K562 (cell line): Measurements from ENCODE around the gene PIK3CG. TPM values are rescaled to one million over a fixed set of nuclear protein-coding genes. Genes with fewer than 3 reads are reported as not detected.

Source experiments
- AFF1 ChIP-seq, 2 experiments: fragments of 450-650 bp; IDR thresholded peaks; 2 replicates each; pipeline ENCODE4 v1.6.1; 2018; ENCODE audit warnings: mild to moderate bottlenecking in 2 of 2, low read depth in 1 of 2; ENCODE audit not compliant: partially characterized antibody in 2 of 2
- BRF2 ChIP-seq: IDR thresholded peaks from 3 replicates; pipeline ENCODE4 v1.6.1; 2011; ENCODE audit warnings: borderline replicate concordance, mild to moderate bottlenecking; ENCODE audit not compliant: insufficient read length, insufficient read depth
- CAMTA2 ChIP-seq: fragments of 250-450 bp; sonication (Bioruptor Pico); conservative IDR thresholded peaks from 2 replicates; pipeline ENCODE4 v1.5.1; 2022
- DMBX1 ChIP-seq: fragments of 250-450 bp; sonication (Bioruptor Pico); IDR thresholded peaks from 2 replicates; pipeline ENCODE4 v1.8.0; 2022; ENCODE audit warnings: inconsistent platforms, mild to moderate bottlenecking, moderate library complexity, borderline replicate concordance
- FOXK2 ChIP-seq, 2 experiments: fragments of 450-650 bp; IDR thresholded peaks in 1 of 2; conservative IDR thresholded peaks in 1 of 2; 2 replicates each; pipeline ENCODE4 v1.6.1; 2016; ENCODE audit warnings: low read depth in 2 of 2, mild to moderate bottlenecking in 1 of 2
- GATA2 ChIP-seq: sonication (generic); formaldehyde crosslinking; IDR thresholded peaks from 2 replicates; pipeline ENCODE4 v1.4.0; 2020; ENCODE audit warnings: mild to moderate bottlenecking, missing genetic modification reagents
- HMGN3 ChIP-seq: IDR thresholded peaks from 2 replicates; pipeline ENCODE4 v1.6.1; 2011; ENCODE audit warnings: borderline replicate concordance, low read depth, mild to moderate bottlenecking, mixed read lengths, low read length; ENCODE audit not compliant: insufficient read length; ENCODE audit errors: extremely low read depth
- MTA3 ChIP-seq: fragments of 450-650 bp; formaldehyde crosslinking; IDR thresholded peaks from 2 replicates; pipeline ENCODE4 v1.6.1; 2017; ENCODE audit warnings: mild to moderate bottlenecking, borderline replicate concordance
- MYNN ChIP-seq, 2 experiments: sonication (generic); formaldehyde crosslinking in 1 of 2; IDR thresholded peaks; 2 replicates each; pipeline versions ENCODE4 v1.5.0 to v1.6.1; 2016 to 2020; ENCODE audit warnings: antibody characterized with exemption in 1 of 2, missing genetic modification reagents in 1 of 2
- NFATC3 ChIP-seq: fragments of 450-650 bp; IDR thresholded peaks from 2 replicates; pipeline ENCODE4 v1.6.1; 2017; ENCODE audit warnings: mild to moderate bottlenecking
- RHOXF2B ChIP-seq: fragments of 250-450 bp; sonication (Bioruptor Pico); conservative IDR thresholded peaks from 2 replicates; pipeline ENCODE4 v1.5.1; 2021
- SP1 ChIP-seq: sonication (generic); formaldehyde crosslinking; IDR thresholded peaks from 2 replicates; pipeline ENCODE4 v1.8.1; 2022; ENCODE audit warnings: mild to moderate bottlenecking, missing genetic modification reagents
- THRAP3 ChIP-seq: fragments of 450-650 bp; IDR thresholded peaks from 2 replicates; pipeline ENCODE4 v1.6.1; 2016; ENCODE audit warnings: mild to moderate bottlenecking, inconsistent platforms, borderline replicate concordance
- ZBTB11 ChIP-seq, 3 experiments: fragments of 200-800 bp in 1 of 3; fragments of 250-450 bp in 1 of 3; fragments of 450-650 bp in 1 of 3; sonication (Bioruptor Pico) in 1 of 3; sonication (Bioruptor generic) in 1 of 3; formaldehyde crosslinking in 1 of 3; IDR thresholded peaks; 2 replicates each; pipeline versions ENCODE4 v1.6.1 to v1.8.0; 2016 to 2022; ENCODE audit warnings: mild to moderate bottlenecking in 2 of 3, missing genetic modification characterization in 2 of 3, missing compliant biosample characterization in 1 of 3, moderate library complexity in 1 of 3
- ZBTB26 ChIP-seq: fragments of 450-650 bp; formaldehyde crosslinking; IDR thresholded peaks from 2 replicates; pipeline ENCODE4 v1.4.0; 2022; ENCODE audit warnings: missing genetic modification characterization
- polyA plus RNA-seq, 8 experiments: library from polyadenylated mRNA; depleted of rRNA in 4 of 8; stranded (reverse) in 5 of 8; unstranded in 3 of 8; fragments of >200 nt; fragmentation: Nextera tagmentation in 2 of 8; fragmentation: Illumina TruSeq in 1 of 8; extraction: Ambion mirVana in 2 of 8; extraction: Trizol in 1 of 8; gene quantifications; 2 replicates each; pipeline versions ENCODE4 v1.2.1 to v1.2.3, GENCODE V29; 2011 to 2014; ENCODE audit warnings: inconsistent platforms in 1 of 8, missing spikeins in 1 of 8
- total RNA-seq, 7 experiments: library from RNA; depleted of rRNA in 6 of 7; stranded (reverse); fragments of >200 nt in 6 of 7; fragmentation: Illumina TruSeq in 2 of 7; extraction: Trizol in 2 of 7; gene quantifications; 2 replicates each; pipeline versions ENCODE4 v1.2.1 to v1.2.3, GENCODE V29; 2011 to 2021; ENCODE audit warnings: low replicate concordance in 1 of 7
- TF ChIP-seq, protein P1 (sequence below): fragments of 250-450 bp; sonication (Bioruptor Pico); IDR thresholded peaks from 2 replicates; pipeline ENCODE4 v1.8.0; 2021; ENCODE audit warnings: moderate library complexity, mild to moderate bottlenecking, inconsistent platforms

Gene PIK3CG
- total and polyA plus RNA-seq, 9 of the 15 experiments (the other 6 are each of a cell fraction or from before 2014, with no cell fraction given), result 5.3 to 42.5 (median 29.0) TPM

GRCh38 chr7:106952658-106953231 is 87.7 kb downstream of the PIK3CG start (continued):
- TF ChIP-seq AFF1 (IDR thresholded peaks at IDR 0.05; ENCODE audit: low read depth in 1 of 2, partially characterized antibody in 2 of 2) (peak; percentile 64 to 83), BRF2 (no peak), ZBTB26 (CRISPR knock-in tag) (no peak), GATA2 (CRISPR knock-in tag) (peak; percentile 31; the same call in 1 of the 2 replicates), ZBTB11 (CRISPR knock-in tag; IDR thresholded peaks at IDR 0.05) (peak in 1 of 3 experiments; percentile 57; a peak in 2 of 6 replicates), RHOXF2B (CRISPR knock-in tag) (no peak), MYNN (IDR thresholded peaks at IDR 0.05) (0 out of 2 replicates have a peak, but pooled peaks have one; percentile 70), MYNN (CRISPR knock-in tag; IDR thresholded peaks at IDR 0.05) (no peak), HMGN3 (no peak), FOXK2 (conservative IDR thresholded peaks at IDR 0.05 in 1 of 2, IDR thresholded peaks at IDR 0.05 in 1 of 2; ENCODE audit: low read depth in 2 of 2) (peak; percentile 60 to 86), CAMTA2 (CRISPR knock-in tag) (no peak), SP1 (CRISPR knock-in tag) (peak; percentile 63; the same call in 1 of the 2 replicates), MTA3 (0 out of 2 replicates have a peak, but pooled peaks have one; percentile 57), THRAP3 (no peak), NFATC3 (no peak), DMBX1 (peak; percentile 79; the same call in 1 of the 2 replicates)
- TF ChIP-seq, protein P1, sequence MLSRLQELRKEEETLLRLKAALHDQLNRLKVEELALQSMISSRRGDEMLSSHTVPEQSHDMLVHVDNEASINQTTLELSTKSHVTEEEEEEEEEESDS (CRISPR knock-in tag), result no peak
